ENCODE results near the gene EFNA1. TPM values are rescaled to one million over a fixed set of nuclear protein-coding genes. Genes with fewer than 3 reads are reported as not detected.
A peak's percentile ranks its signal among the peaks of the same experiment; 100 is the strongest.

EFNA1 gene
- total RNA-seq, 1 experiment from 2014 or later: 49.9 TPM

DNA sequence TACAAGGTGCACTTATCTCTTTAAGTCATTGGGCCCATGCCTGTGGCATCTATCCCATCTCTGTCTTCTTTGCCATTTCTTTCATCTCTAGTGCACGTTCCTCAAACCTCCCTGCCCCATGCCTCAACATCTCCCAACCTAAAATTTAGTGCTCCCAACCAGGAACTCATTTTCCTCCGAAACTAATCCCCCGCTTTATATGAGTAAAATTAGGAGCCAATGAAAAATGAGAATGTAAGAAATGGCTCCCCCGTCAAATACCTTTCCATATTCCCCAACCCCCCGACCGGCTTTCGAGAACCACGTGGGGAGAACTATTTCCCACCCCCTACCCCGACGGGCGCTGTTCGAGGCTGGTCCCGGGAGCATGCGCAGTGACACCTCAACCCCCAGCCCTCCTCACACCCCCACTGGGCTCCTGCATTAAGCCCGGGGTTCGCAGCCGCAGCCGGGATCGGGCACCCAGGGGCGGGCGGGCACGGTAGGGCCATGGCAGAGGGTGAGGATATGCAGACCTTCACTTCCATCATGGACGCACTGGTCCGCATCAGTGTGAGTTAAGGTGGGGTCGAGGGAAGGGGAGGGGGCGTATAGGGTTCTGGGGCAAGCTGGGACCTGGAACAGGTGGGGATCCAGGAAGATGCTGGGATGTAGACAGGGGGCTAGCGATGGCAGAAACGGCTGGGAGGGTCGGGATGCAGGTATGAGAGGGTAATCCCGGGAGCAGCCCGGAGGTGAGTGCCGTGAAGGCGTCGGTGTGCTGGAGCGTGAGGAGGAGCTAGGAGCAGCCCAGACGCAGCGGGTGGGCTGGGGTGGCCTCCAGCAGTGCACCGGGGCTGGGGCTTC lies 46.0 kb downstream of the EFNA1 start, which contains the start of gene TRIM46:
TRIM46 (plus strand) TSS at position 372 of the 846 bp plus-strand sequence; CDS start at position 490, 118 bp downstream.
- peaks cover 8% of the 10 kb centered on the region; the same call in 1 of the 2 replicates for H3K36me3 ChIP-seq (ENCODE audit: low read depth, low read length)
- no peaks in the 10 kb centered on the region for H3K9me3 ChIP-seq (ENCODE audit: low read length)
- H3K27ac ChIP-seq (ENCODE audit: low read length): peak within 1 kb of the TSS; percentile 62
- TF ChIP-seq EZH2 (IDR thresholded peaks at IDR 0.05; ENCODE audit: low read length, unreplicated experiment) (no peak), EZH2phosphoT487 (IDR thresholded peaks at IDR 0.05; ENCODE audit: borderline replicate concordance, low read length) (no peak)
- TF ChIP-seq, protein P1, sequence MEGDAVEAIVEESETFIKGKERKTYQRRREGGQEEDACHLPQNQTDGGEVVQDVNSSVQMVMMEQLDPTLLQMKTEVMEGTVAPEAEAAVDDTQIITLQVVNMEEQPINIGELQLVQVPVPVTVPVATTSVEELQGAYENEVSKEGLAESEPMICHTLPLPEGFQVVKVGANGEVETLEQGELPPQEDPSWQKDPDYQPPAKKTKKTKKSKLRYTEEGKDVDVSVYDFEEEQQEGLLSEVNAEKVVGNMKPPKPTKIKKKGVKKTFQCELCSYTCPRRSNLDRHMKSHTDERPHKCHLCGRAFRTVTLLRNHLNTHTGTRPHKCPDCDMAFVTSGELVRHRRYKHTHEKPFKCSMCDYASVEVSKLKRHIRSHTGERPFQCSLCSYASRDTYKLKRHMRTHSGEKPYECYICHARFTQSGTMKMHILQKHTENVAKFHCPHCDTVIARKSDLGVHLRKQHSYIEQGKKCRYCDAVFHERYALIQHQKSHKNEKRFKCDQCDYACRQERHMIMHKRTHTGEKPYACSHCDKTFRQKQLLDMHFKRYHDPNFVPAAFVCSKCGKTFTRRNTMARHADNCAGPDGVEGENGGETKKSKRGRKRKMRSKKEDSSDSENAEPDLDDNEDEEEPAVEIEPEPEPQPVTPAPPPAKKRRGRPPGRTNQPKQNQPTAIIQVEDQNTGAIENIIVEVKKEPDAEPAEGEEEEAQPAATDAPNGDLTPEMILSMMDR (conservative IDR thresholded peaks at IDR 0.05; ENCODE audit: low read depth, low read length): peak; percentile 41; the same call in 1 of the 2 replicates
- BruUV-seq (replicated peaks): no TSS peak
- CTCF ChIA-PET: interaction anchor here (0.5 to 1.9 kb wide), 15 partner anchors 18 to 1401 kb away, joined by 3 to 25 read pairs (median 6); partner anchors contain the start of genes ADAM15 and THBS3
- H3K4me1 ChIP-seq (ENCODE audit: insufficient read depth, low read length): peaks cover 29% of the 10 kb centered on the region
- peak within 1 kb of the TSS; percentile 89 for H3K4me2 ChIP-seq (ENCODE audit: low read length)
- peak; percentile 54 for DNase-seq
- peaks cover 20% of the 10 kb centered on the region for H3K79me2 ChIP-seq (ENCODE audit: low read length)
- POLR2A ChIA-PET (ENCODE audit: unreplicated experiment): interaction anchor here (0.6 to 1.2 kb wide), 3 partner anchors 20 to 39 kb away, joined by 4 to 8 read pairs (median 5); no protein-coding TSS in a partner anchor
- peak within 1 kb of the TSS; percentile 93 for H3K9ac ChIP-seq (ENCODE audit: low read length)
- no peaks in the 10 kb centered on the region for H3K9me2 ChIP-seq (replicated peaks; ENCODE audit: low read length)
- H3K4me3 ChIP-seq (ENCODE audit: low read length): peak within 1 kb of the TSS; percentile 83
- H4K20me1 ChIP-seq (ENCODE audit: low read length): no peaks in the 10 kb centered on the region
- intact Hi-C loops (cut with micrococcal nuclease): no loop called here
- peak; percentile 25 for ATAC-seq
- peak within 1 kb of the TSS; percentile 97 for H2AFZ ChIP-seq (ENCODE audit: low read length)
- peaks cover 4% of the 10 kb centered on the region for H3F3A ChIP-seq (ENCODE audit: low read length, unreplicated experiment)
- no peaks in the 10 kb centered on the region for H3K27me3 ChIP-seq (ENCODE audit: low read length)

DNA sequence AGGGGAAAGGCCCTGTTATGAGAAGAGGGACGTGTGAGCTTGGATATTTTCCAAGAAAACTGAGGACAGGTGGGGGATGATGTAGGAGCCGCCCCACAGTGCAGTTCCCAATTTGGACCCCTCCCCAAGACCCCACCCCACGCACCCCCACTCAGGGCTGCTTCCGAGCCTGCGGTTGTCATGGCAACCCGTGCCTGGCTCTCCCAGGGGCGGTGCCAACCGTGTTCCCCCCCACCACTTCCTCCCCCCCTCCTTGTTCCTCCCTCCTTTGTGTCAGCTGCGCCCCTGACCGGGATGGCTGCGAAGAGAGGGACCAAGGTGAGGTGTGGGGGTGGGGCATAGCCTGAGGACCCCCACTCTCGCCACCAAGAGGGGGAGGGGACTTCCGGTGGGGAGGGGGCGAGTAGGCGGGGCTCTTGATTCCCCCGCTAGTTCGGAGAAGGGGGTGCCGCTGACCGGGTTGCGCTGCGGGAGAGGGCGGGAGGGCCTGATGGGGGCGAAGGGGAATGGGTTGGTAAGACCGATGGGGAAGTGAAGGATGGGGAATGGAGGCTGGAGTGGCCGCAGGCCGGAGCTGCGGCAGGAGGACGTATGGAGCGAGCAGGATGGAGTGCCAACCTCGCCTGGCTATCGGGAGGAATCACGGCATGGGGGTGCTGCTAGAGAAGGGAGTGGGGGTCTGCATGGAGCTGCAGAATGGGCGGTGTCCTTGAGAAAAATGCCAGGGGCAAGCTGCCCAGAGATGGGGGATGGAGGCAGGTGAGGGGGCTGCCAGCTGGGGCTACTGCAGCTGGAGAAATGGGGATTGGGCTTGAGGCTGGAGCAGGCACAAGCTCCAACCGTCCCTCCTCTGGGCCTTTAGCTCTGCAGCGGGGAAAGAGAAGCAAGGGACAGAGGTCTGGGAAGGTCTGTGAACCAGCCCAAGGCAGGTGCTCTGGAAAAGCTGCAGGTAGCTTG lies 46.9 kb downstream of the EFNA1 start:
- no peak overlapping the region for H3K27ac ChIP-seq (ENCODE audit: low read length)
- H3K79me2 ChIP-seq (ENCODE audit: low read length): peaks cover 20% of the 10 kb centered on the region
- peak overlapping the region; percentile 89 for H3K4me2 ChIP-seq (ENCODE audit: low read length)
- H3F3A ChIP-seq (ENCODE audit: low read length, unreplicated experiment): peaks cover 4% of the 10 kb centered on the region
- DNase-seq: peak; percentile 22
- TF ChIP-seq, protein P1 (conservative IDR thresholded peaks at IDR 0.05; ENCODE audit: low read depth, low read length): no peak
- TF ChIP-seq EZH2 (IDR thresholded peaks at IDR 0.05; ENCODE audit: low read length, unreplicated experiment) (no peak), EZH2phosphoT487 (IDR thresholded peaks at IDR 0.05; ENCODE audit: borderline replicate concordance, low read length) (no peak)
- H3K9me3 ChIP-seq (ENCODE audit: low read length): no peaks in the 10 kb centered on the region
- H3K27me3 ChIP-seq (ENCODE audit: low read length): no peaks in the 10 kb centered on the region
- no TSS peak for BruUV-seq (replicated peaks)
- peaks cover 4% of the 10 kb centered on the region; the same call in 1 of the 2 replicates for H3K36me3 ChIP-seq (ENCODE audit: low read depth, low read length)
- H3K9ac ChIP-seq (ENCODE audit: low read length): peak overlapping the region; percentile 93
- H3K4me3 ChIP-seq (ENCODE audit: low read length): peak overlapping the region; percentile 83
- no peaks in the 10 kb centered on the region for H3K9me2 ChIP-seq (replicated peaks; ENCODE audit: low read length)
- POLR2A ChIA-PET (ENCODE audit: unreplicated experiment): no interaction called here
- CTCF ChIA-PET: interaction anchor here (0.5 to 1.0 kb wide), 3 partner anchors 19 to 124 kb away, joined by 4 to 7 read pairs (median 5); partner anchors contain the start of gene ADAM15
- no peak for ATAC-seq
- H3K4me1 ChIP-seq (ENCODE audit: insufficient read depth, low read length): peaks cover 29% of the 10 kb centered on the region
- H4K20me1 ChIP-seq (ENCODE audit: low read length): no peaks in the 10 kb centered on the region
- H2AFZ ChIP-seq (ENCODE audit: low read length): peak overlapping the region; percentile 97
- intact Hi-C loops (cut with micrococcal nuclease): loop anchor here (5.0 kb wide), 1 partner anchor 418 kb away; no protein-coding TSS in a partner anchor

Data from PC-3 (cell line).